Natural killer cell treated with Interleukin-12 subunit alpha and Interleukin-12 subunit beta and Interleukin-15 and Interleukin-18, amount 100 ng/mL, for 72 hours (primary cell): ENCODE measurements around the gene FGFR4. TPM values are rescaled to one million over a fixed set of nuclear protein-coding genes. Genes with fewer than 3 reads are reported as not detected.
A peak's percentile ranks its signal among the peaks of the same experiment; 100 is the strongest.

ENCODE experiments used
- ATAC-seq, 2 donors: fragments of 150-1000 bp; cut with Tn5 transposase in 1 of 2; sonication (Bioruptor Pico), chemical (Tn5 transposase) in 1 of 2; 2 replicates each; pipeline ENCODE4 v1.10.0; 2021
- DNase-seq: peaks from one replicate; pipeline ENCODE4 v3.0.0; 2022; ENCODE audit warnings: low spot score
- H3K27ac Mint-ChIP-seq, 2 donors: 1 replicate in 1 of 2; 2 replicates in 1 of 2; pipeline ENCODE4 v1.8.0; 2022; ENCODE audit warnings: mixed read lengths in 2 of 2, mild to moderate bottlenecking in 1 of 2, moderate library complexity in 1 of 2
- H3K27me3 Mint-ChIP-seq, 2 donors: 1 replicate in 1 of 2; 2 replicates in 1 of 2; pipeline ENCODE4 v1.8.0; 2022; ENCODE audit warnings: mixed read lengths in 2 of 2
- H3K36me3 Mint-ChIP-seq: one replicate; pipeline ENCODE4 v1.8.0; 2022; ENCODE audit warnings: mixed read lengths
- H3K4me1 Mint-ChIP-seq, 2 donors: 1 replicate in 1 of 2; 2 replicates in 1 of 2; pipeline ENCODE4 v1.8.0; 2022; ENCODE audit warnings: low read depth in 2 of 2, mixed read lengths in 2 of 2, mild to moderate bottlenecking in 1 of 2
- H3K4me3 Mint-ChIP-seq: one replicate; pipeline ENCODE4 v1.8.0; 2022; ENCODE audit warnings: mixed read lengths
- H3K9me3 Mint-ChIP-seq: 2 replicates; pipeline ENCODE4 v1.8.0; 2022; ENCODE audit warnings: mixed read lengths
- total RNA-seq, 2 donors: library from RNA; stranded (reverse); gene quantifications; one replicate each; pipeline ENCODE4 v1.2.3, GENCODE V29; 2022

Gene FGFR4
- total RNA-seq, 2 donors from 2014 or later, result 1.9 to 2.0 TPM

DNA sequence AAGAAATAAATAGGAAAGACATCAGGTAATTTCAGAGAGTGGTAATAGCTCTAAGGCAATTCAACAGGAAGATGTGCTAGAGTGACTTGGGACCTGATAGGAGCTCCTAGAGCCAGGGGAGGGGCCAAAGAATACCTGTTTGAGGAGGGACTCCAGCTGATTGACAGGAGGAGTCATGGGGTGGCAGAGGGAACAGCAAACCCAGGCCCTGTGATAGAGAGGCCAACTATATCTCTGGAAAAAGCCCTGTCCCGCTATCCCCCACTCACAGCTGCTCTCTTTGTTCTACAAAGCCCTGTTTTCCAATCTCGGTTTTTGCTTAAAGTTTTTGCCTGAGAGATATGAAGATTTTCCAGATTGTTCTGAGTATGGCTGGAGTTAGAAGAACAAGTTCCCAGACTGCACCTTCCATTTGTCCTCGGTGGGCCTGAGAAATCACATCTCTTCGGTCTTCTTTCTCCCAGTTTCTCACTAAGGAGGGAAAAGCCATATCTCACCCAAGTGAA is 37.8 kb downstream of the FGFR4 start:
- no peaks in the 10 kb centered on the region for H3K9me3 Mint-ChIP-seq
- no peak overlapping the region for H3K27ac Mint-ChIP-seq
- ATAC-seq (no peak), DNase-seq (no peak)
- H3K27me3 Mint-ChIP-seq, result no peaks in the 10 kb centered on the region
- H3K36me3 Mint-ChIP-seq, result no peaks in the 10 kb centered on the region
- peaks cover 15% of the 10 kb centered on the region in 2 donors for H3K4me1 Mint-ChIP-seq
- no peak overlapping the region for H3K4me3 Mint-ChIP-seq

- Mint-ChIP-seq H3K27me3 (no peaks in the 10 kb centered on the region), H3K27ac (no peak overlapping the region), H3K4me3 (no peak overlapping the region), H3K4me1 (peaks cover 21 to 23% of the 10 kb centered on the region in 2 donors), H3K9me3 (no peaks in the 10 kb centered on the region), H3K36me3 (no peaks in the 10 kb centered on the region)
- DNase-seq (no peak), ATAC-seq (no peak)
Observed at GRCh38 chr5:177126771-177127170, 40.1 kb downstream of the FGFR4 start.

GRCh38 chr5:177128551-177128981 is 41.9 kb downstream of the FGFR4 start:
- DNase-seq (no peak), ATAC-seq (no peak)
- H3K36me3 Mint-ChIP-seq, result no peaks in the 10 kb centered on the region
- peak overlapping the region; percentile 36 for H3K4me3 Mint-ChIP-seq
- peaks cover 21 to 23% of the 10 kb centered on the region in 2 donors for H3K4me1 Mint-ChIP-seq
- peak overlapping the region; percentile 39 to 66 for H3K27ac Mint-ChIP-seq
- no peaks in the 10 kb centered on the region for H3K27me3 Mint-ChIP-seq
- H3K9me3 Mint-ChIP-seq, result no peaks in the 10 kb centered on the region

DNA sequence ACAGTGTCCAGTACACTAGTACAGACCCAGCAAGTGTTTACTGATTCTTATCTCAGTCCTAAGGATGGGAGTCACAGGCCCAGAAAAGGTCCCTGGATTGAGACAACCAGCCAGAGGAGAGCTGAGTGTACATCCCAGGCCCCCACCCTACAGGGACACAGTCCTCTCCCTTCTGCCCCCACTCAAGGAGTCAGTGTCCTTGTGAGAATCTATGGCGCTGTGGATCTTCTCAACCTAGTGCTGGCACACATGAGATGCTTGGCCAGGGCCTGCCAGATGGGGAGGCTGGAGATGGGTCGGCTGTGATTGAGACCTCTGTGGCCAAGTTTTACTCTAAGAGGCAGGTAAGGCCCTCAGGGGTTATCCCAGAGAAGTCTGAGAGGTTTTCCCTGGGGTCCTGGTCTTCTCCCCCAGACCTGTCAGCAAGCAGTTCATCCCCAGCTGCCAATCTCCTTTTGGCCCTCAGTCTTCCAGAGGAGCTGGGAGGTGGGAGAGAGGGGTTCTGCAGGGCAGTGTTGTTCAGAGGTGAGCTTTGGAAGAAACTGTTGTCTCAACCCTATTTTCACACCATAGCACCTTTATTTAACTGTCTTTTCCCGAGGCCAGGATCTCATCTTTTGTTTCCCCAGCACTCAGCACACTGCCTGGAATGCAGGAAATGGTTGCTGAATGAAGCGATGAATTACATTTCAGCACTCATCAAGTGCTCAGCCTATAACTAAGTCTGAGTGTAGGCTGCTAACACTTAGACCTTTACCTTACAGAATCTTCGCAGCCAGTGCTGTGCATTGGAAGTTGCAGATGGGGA is 43.7 kb downstream of the FGFR4 start:
- DNase-seq (no peak), ATAC-seq (no peak)
- peak overlapping the region; percentile 11 for H3K4me3 Mint-ChIP-seq
- H3K27ac Mint-ChIP-seq, result peak overlapping the region; percentile 56 to 85
- peaks cover 30 to 33% of the 10 kb centered on the region in 2 donors for H3K4me1 Mint-ChIP-seq
- H3K9me3 Mint-ChIP-seq, result no peaks in the 10 kb centered on the region
- peaks cover 3% of the 10 kb centered on the region for H3K36me3 Mint-ChIP-seq
- H3K27me3 Mint-ChIP-seq, result no peaks in the 10 kb centered on the region

DNA sequence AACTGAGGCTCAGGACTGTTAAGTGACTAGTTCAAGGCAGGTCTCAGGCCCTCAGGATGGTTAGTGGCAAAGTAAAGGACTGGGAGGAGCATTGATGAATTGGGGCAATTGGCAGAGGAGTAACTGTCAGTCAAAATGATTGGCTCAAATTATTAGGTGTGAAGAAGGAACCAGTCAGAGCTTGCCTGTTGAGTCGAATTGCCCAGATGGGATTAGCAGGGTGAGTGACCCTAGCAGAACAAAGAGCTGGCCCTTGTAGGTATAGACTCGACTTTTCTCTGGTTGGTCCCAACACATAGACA is 44.3 kb downstream of the FGFR4 start:
- ATAC-seq (no peak), DNase-seq (no peak)
- Mint-ChIP-seq H3K9me3 (no peaks in the 10 kb centered on the region), H3K4me3 (peak overlapping the region; percentile 11), H3K27ac (peak overlapping the region; percentile 85 to 88), H3K4me1 (peaks cover 34 to 38% of the 10 kb centered on the region in 2 donors), H3K36me3 (peaks cover 7% of the 10 kb centered on the region), H3K27me3 (no peaks in the 10 kb centered on the region)

DNA sequence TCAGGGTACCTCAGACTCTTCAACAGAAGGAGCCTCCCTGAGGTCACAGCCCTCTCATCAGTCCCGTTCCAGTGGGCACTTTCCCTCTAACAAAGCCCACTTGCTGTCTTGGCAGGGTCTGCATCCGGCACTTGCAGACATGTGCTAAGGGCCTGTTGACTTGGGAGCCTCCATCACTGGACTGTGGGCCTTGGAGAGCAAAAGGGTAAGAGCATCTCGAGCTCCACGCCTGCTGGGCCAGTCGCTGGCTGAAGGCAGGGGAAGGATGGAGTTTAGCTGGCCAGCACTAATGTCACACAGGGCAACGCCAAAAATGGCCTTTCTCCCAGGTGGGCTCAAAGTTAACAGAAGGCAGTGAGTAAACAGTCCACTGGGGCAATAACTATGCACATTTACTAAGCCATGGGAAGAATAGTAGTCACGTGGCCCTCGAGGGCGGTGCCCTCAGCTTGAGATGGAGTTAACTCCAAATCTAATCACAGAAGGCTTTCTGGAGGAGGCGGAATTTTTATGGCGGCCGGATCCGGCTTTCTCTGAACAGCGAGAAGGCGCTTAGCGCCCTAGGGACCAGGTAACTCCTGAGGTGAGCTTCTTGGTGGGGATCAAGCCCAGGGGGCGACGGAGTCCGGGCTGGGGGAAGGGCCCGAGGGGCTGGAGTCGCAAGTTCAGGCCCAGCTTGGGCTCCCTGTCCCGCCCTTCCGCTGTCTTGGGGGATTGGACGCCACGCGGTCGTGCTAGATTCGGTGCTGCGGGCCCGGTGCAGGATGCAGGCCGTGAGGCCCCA is 44.8 kb downstream of the FGFR4 start:
- Mint-ChIP-seq H3K27me3 (no peaks in the 10 kb centered on the region), H3K9me3 (no peaks in the 10 kb centered on the region), H3K27ac (peak overlapping the region; percentile 85 to 88), H3K36me3 (peaks cover 8% of the 10 kb centered on the region), H3K4me3 (peak overlapping the region; percentile 68), H3K4me1 (peaks cover 34 to 41% of the 10 kb centered on the region in 2 donors)
- DNase-seq (peak; percentile 53), ATAC-seq (no peak)

GRCh38 chr5:177132136-177133095 is 45.7 kb downstream of the FGFR4 start:
- peaks cover 13% of the 10 kb centered on the region for H3K36me3 Mint-ChIP-seq
- no peaks in the 10 kb centered on the region for H3K27me3 Mint-ChIP-seq
- no peaks in the 10 kb centered on the region for H3K9me3 Mint-ChIP-seq
- H3K27ac Mint-ChIP-seq, result peak overlapping the region in 1 of 2 donors; percentile 85
- H3K4me1 Mint-ChIP-seq, result peaks cover 37 to 47% of the 10 kb centered on the region in 2 donors
- ATAC-seq, result peak; percentile 30 to 34
- H3K4me3 Mint-ChIP-seq, result peak overlapping the region; percentile 44
- peak; percentile 58 for DNase-seq

- Mint-ChIP-seq H3K27me3 (no peaks in the 10 kb centered on the region), H3K9me3 (no peaks in the 10 kb centered on the region), H3K36me3 (peaks cover 13% of the 10 kb centered on the region), H3K27ac (peak within 1 kb of the TSS; percentile 50 to 65), H3K4me1 (peaks cover 34 to 45% of the 10 kb centered on the region in 2 donors), H3K4me3 (peak within 1 kb of the TSS; percentile 75)
- ATAC-seq (peak; percentile 87 to 89), DNase-seq (peak; percentile 92)
Observed at GRCh38 chr5:177133096-177133852, 46.6 kb downstream of the FGFR4 start, which contains the start of gene NSD1. TSS of gene NSD1 (plus strand) at chr5:177133773. CDS start at chr5:177135104, 1,331 bp downstream.

GRCh38 chr5:177133853-177134696 is 47.4 kb downstream of the FGFR4 start:
- ATAC-seq (peak; percentile 53 to 69), DNase-seq (peak; percentile 65)
- Mint-ChIP-seq H3K36me3 (peaks cover 13% of the 10 kb centered on the region), H3K27ac (peak overlapping the region; percentile 50 to 65), H3K4me1 (peaks cover 26 to 37% of the 10 kb centered on the region in 2 donors), H3K27me3 (no peaks in the 10 kb centered on the region), H3K9me3 (no peaks in the 10 kb centered on the region), H3K4me3 (peak overlapping the region; percentile 75)

DNA sequence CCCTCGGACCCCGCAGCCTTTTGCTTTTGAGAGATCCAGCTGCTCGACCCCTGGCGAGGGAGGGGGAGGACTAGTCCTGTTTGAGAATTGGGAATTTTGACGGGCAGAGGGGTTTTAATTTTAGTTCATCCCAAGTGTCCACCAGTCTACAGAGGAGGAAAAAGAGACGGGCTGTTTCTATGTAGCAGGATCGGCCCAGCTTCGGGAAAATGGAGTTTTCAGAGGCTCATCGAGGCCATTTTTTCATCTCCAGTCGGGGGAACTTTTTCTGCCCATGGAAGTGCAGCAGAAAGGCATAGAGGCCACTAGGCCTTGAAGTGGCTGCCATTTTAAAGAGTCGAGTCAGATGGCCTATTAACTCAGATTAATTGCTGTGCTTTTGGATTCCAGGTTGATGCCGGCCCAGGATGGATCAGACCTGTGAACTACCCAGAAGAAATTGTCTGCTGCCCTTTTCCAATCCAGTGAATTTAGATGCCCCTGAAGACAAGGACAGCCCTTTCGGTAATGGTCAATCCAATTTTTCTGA is 48.0 kb downstream of the FGFR4 start:
- no peaks in the 10 kb centered on the region for H3K27me3 Mint-ChIP-seq
- H3K4me3 Mint-ChIP-seq, result peak overlapping the region; percentile 75
- DNase-seq (no peak), ATAC-seq (no peak)
- H3K36me3 Mint-ChIP-seq, result peaks cover 13% of the 10 kb centered on the region
- H3K9me3 Mint-ChIP-seq, result no peaks in the 10 kb centered on the region
- peak overlapping the region; percentile 50 to 65 for H3K27ac Mint-ChIP-seq
- H3K4me1 Mint-ChIP-seq, result peaks cover 24 to 32% of the 10 kb centered on the region in 2 donors

DNA sequence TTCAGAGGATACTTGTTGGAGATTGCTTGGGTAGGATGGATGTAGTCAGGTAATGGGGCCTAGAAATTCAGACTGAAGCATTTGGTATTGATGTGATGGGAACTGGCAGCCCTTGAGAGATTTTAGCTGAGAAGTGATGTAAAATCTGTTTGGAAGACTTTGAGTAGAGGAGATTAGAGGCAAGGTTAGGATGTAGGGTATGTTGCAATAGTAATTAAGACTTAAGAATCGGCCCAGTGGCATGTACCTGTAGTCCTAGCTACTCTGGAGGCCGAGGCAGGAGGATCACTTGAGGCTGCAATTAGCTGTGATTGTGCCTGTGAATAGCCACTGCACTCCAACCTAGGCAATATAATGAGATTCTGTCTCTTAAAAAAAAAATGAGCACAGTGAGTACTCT is 53.6 kb downstream of the FGFR4 start:
- Mint-ChIP-seq H3K36me3 (peaks cover 17% of the 10 kb centered on the region), H3K4me3 (no peak overlapping the region), H3K27me3 (no peaks in the 10 kb centered on the region), H3K4me1 (peaks cover 29 to 49% of the 10 kb centered on the region in 2 donors), H3K9me3 (no peaks in the 10 kb centered on the region), H3K27ac (peak overlapping the region in 1 of 2 donors; percentile 28)
- ATAC-seq (no peak), DNase-seq (no peak)

- Mint-ChIP-seq H3K4me1 (peaks cover 25 to 40% of the 10 kb centered on the region in 2 donors), H3K36me3 (peaks cover 12% of the 10 kb centered on the region)
Observed at GRCh38 chr5:177141496-177141895, 54.8 kb downstream of the FGFR4 start.

More at GRCh38 chr5:177141496-177141895, 54.8 kb downstream of the FGFR4 start:
- ATAC-seq (no peak), DNase-seq (no peak)
- Mint-ChIP-seq H3K27ac (peak overlapping the region in 1 of 2 donors; percentile 57), H3K4me3 (no peak overlapping the region), H3K9me3 (no peaks in the 10 kb centered on the region), H3K27me3 (no peaks in the 10 kb centered on the region)
